Activated gamma-delta T cell treated with anti-CD3 and anti-CD28 coated beads, Interleukin-2, amount 50 U/mL, for 16 hours (primary cell): ENCODE measurements around the gene GLS.
A peak's percentile ranks its signal among the peaks of the same experiment; 100 is the strongest.

ENCODE experiments used
- DNase-seq: peaks from one replicate; pipeline ENCODE4 v3.0.0-alpha.2; 2020; ENCODE audit warnings: low read depth

Gene GLS

GRCh38 chr2:190996338-190996946 lies 115.8 kb downstream of the GLS start:
- no peak for DNase-seq

GRCh38 chr2:190996947-190997346 lies 116.3 kb downstream of the GLS start:
- no peak for DNase-seq

- no peak for DNase-seq
Measured at GRCh38 chr2:190997526-190998113, 117.0 kb downstream of the GLS start.

- no peak for DNase-seq
Measured at GRCh38 chr2:190999058-190999457, 118.4 kb downstream of the GLS start.

- no peak for DNase-seq
Measured at GRCh38 chr2:190999949-191000665, 119.5 kb downstream of the GLS start.

DNA sequence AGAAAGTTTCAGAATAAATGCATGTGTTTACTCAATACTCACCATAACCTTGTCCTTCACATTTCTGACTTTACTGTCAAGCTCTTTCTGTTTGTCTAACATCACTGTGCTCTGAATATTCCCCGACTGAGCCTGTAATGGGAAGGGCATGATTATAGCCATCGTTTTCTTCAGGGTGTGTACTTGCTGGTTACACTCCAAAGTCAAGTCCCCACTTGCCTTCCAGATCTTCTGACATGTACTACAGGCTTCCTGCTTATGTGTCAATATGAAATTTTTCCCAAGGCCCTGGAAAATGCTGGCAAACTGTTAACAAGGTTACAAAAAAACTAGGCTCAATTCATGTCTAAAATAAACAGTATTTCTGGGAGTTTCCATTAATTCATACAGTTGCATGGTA lies 120.4 kb downstream of the GLS start:
- DNase-seq = no peak

DNA sequence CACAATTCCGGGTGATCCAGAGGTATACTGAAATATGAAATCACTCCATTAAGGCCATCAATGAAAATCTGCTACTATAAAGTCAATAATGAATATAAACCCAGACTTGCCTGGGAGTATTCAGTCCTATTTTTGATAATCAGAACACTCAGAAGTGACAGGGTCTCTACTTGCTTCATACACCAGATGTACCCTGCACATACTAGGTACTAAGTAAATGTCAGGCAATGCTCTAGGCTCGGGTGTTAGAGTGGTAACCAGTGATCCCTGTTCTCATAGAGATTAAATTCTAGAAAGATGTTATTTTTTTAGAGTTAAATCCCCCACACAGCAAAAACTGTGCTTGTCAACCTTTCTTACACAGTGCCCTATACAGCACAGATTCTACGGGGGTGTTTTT lies 121.0 kb downstream of the GLS start:
- DNase-seq = no peak

DNA sequence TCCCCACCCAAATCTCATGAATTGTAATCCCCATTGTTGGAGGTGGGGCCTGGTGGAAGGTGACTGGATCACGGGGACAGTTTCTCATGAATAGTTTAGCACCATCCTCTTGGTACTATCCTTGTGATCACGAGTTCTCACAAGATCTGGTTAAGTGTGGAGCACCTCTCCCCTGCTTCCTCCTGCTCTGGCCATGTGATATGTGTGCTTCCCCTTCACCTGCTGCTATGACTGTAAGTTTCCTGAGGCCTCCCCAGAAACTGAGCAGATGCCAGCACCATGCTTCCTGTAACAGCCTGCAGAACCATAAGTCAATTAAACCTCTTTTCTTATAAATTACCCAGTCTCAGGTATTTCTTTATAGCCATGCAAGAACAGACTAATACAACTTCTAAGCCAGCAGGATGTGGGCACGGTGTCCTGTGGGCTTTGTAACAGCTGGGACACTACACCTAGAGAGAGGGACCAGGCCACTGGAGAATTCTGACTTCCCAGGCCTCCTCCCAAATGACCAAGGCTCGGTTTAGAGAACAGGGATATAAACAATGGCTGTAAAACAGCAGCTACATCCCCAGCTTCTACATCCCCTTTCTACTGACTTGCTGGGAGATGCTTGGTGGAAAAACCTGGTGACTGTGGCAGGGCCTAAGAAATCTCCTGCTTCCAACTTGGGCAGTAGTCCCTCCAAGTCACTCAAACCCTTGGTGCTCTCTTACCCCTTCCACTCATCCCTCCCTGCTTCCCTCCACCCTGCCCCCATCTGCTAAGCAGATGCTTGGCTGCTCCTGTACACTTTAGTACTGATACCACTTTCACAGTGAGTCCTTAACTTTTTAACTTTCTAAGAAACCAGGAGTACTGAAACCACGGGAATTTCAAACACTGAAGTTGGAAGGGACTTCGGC lies 123.0 kb downstream of the GLS start:
- DNase-seq = no peak

- DNase-seq = no peak
Measured at GRCh38 chr2:191006297-191006696, 125.7 kb downstream of the GLS start.

DNA sequence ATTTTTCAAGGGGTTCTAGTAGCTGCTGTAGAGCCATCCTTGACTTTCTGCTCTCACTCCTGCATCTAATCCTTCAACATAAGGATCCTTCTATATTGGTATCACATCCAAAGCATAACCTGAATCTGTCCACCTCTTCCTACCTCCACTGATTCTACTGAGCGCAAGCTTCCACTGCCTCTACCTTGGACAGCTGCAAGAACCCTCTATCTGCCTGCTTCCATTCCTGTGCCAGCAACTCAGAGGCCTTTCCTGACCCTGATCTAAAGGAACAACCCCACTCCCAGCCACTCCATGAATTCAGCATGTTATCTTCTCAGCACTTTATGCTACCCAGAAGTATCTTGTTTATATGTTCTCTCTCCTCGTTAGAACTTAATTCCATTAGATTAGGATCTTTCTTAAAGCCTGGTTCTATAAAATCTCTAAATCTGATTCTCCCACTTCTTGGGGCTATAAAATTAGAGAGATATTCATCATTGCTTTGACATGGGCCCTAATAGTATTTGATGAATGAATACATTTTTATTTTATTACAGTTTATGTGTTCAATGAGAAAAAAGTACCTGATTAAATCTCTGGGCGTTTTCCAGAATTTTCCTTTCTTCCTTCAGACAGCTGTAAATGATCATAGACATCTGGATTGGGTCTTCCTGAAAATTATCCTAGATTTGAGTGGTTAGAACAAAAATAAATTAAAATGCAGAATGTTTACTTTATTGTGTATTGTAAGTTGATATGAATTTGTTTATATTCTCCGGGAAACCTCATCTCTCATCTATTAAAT lies 126.6 kb downstream of the GLS start:
- no peak for DNase-seq

DNA sequence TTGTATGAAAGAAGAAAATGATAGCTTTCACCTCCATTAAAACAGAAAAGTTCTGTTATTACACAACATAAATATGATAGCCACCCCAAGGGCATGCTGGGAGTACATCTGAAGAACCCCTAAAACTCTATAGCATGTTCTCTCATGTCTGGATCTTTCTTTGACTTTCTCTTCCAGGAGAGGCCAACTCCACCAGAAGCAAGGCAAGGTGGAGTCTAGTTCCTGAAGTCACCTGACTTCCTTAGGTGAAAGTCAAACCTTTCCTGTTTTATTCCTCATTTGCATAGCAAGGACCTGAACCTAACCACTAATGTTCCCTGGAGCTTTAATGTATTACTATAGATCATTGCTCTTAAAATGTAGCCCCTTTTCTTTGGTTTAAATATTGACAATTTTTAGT lies 127.7 kb downstream of the GLS start:
- no peak for DNase-seq

GRCh38 chr2:191009541-191010374 lies 129.1 kb downstream of the GLS start:
- no peak for DNase-seq

GRCh38 chr2:191010887-191011885 lies 130.6 kb downstream of the GLS start:
- no peak for DNase-seq

- no peak for DNase-seq
Measured at GRCh38 chr2:191012346-191012745, 131.7 kb downstream of the GLS start.

DNA sequence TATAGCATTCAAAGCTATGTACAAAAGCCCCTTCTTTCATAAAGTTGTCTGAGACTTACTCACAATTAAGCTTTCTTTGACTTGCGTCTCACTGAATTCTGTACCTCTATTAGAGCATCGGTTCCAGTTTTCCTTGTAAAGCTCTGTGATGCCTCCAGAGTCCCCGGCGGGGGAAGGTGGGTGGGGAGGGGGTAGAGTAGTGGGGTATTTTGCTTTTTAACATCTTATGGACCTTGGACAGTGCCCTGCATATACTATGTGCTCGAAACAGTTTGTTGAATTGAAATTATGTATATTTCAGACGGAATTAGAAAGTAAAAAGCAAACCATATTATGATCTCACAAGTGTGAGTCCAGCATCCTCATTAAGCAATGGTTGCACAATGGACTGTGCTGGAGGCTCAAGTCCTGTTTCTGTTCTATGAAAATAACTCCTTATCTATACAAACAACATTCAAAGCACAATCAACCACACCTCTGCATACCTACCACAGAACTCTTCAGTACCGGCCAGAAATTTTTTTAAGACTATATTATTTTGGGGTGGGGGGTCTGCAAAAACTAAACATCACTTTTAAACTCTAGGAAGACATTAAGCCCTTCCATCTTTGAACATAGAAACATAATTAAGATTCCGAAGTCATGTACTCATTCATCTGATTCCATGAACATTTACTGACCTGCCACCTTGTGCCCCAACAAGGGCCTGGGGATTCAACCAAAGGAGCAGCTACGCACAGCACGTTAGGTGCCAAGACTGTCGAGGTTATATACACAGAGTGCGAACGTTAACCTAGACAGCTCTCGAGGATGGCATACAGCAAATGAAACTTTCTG lies 132.4 kb downstream of the GLS start:
- no peak for DNase-seq

DNA sequence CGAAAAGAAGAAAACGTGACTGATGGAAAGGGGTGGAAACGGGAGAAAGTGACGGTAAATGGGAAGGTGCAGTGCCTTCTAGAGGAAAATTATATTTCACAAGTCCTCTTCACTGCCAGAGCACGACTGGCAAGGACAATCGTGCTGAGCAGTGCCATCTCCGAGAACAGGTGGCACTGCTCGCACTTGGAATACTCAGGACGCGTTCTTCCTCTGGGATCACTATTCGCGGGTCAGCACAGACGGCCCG lies 133.0 kb downstream of the GLS start:
- DNase-seq = no peak

- DNase-seq = peak; percentile 92
Measured at GRCh38 chr2:191013932-191014652, 133.5 kb downstream of the GLS start, which contains the start of gene STAT1. Gene STAT1, minus strand, starts transcription at chr2:191014171. Its CDS starts 4,168 bp downstream, at chr2:191010003.

- DNase-seq = no peak
Measured at GRCh38 chr2:191014653-191015020, 134.0 kb downstream of the GLS start.
